Fibroblast of skin of left quadriceps (primary cell): ENCODE measurements around the gene OR5M10.
A peak's percentile ranks its signal among the peaks of the same experiment; 100 is the strongest.
"Not testable (repeated sequence)": the region's sequence is repeated elsewhere in the genome, so short reads cannot be mapped to it uniquely, and the experiment has no call there.

Experiments used
- DNase-seq, 2 experiments: peaks; one replicate each; pipeline ENCODE4 v3.0.0-alpha.2; 2013; ENCODE audit warnings: low read depth in 2 of 2

Gene OR5M10

GRCh38 chr11:56577621-56578020, at the start of gene OR5M10:
Gene OR5M10, minus strand, starts transcription at chr11:56577721. Its CDS starts 0 bp downstream, at chr11:56577721.
- DNase-seq = no peak

DNA sequence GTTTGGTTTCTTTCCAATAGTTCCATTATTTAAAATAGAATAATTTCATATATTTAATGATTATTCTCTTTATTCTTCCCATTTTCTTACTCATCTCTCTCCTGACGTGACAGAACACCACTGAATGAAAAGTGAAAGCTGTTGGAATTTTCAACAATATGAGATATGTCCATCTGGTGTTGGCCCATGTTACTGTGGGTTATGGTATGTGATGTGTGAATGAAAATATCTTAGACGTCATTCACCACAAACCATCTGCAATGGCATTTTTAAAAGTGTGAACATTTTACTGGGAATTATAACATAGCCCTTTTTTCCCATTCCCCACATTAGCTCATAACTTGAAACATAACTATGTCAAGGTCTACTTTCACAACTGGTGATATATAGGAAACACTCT, 48.4 kb upstream of the OR5M10 start:
- no peak for DNase-seq

DNA sequence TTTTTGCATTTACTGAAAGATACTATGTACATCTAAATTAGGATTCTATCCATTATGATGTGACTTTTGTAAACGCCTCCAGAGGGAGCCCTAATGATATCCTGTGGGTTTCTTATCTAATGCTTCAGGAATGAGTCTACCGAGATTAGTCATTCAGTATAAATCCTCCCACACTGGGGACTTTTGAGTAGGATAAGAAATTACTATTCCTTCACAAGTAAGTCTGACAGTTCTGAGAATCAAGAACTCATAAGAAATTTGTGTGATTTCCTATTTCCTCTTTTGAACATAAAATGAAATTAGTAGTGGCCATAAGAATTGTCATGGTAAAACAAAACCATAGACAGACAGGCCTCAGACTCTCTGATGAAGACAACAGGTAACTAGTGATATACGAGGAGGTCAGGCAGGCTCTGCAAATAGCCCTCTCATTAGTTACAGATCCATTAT, 47.2 kb upstream of the OR5M10 start:
- DNase-seq = peak; percentile 0 to 1

DNA sequence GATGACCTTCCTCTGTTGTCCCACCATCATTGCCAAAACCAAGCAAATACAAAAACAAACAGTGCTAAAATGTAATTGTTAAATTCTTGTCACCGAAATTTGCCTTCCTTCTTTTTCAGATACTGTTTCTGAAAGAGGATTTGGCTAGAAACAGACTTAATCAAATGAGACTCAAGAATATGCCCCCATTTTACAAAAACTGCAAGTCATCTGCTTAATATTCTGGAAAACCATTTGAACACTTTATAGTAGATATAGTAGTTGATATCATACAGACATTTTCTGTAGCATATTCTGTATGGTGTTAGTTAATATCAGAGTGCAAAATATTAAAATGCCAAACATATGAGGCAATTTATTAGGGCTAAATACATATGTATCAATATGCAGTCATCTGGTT, 33.7 kb upstream of the OR5M10 start:
- no peak for DNase-seq

DNA sequence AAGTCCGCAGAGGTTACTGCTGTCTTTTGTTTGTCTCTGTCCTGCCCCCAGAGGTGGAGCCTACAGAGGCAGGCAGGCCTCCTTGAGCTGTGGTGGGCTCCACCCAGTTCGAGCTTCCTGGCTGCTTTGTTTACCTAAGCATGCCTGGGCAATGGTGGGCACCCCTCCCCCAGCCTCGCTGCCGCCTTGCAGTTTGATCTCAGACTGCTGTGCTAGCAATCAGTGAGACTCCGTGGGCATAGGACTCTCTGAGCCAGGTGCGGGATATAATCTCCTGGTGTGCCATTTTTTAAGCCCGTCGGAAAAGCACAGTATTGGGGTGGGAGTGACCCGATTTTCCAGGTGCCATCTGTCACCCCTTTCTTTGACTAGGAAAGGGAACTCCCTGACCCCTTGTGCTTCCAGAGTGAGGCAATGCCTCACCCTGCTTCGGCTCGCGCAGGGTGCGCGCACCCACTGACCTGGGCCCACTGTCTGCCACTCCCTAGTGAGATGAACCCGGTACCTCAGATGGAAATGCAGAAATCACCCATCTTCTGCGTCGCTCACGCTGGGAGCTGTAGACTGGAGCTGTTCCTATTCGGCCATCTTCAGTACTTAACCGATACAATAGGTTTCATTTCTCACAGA, 14.7 kb upstream of the OR5M10 start:
- DNase-seq = not testable (repeated sequence)

GRCh38 chr11:56558574-56558973, 18.9 kb downstream of the OR5M10 start:
- DNase-seq = no peak

GRCh38 chr11:56554691-56555090, 22.8 kb downstream of the OR5M10 start:
- not testable (repeated sequence) for DNase-seq

DNA sequence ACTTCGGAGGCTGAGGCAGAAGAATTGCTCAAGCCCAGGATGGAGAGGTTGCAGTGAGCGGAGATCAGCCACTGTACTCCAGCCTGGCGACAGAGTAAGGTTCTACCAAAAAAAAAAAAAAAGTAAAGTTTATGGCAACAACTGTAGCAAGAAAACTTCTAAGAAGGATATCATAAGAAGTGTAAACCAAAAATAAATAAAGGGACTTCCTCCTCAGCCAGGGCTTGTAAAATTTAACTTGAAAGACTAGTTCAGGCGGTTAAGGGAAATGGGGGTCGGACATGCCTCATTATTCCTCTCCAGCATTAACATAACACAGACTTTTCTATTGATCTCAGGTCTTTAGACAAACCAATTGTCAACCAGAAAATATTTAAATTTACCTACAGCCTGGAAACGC, 32.0 kb downstream of the OR5M10 start:
- DNase-seq = no peak

DNA sequence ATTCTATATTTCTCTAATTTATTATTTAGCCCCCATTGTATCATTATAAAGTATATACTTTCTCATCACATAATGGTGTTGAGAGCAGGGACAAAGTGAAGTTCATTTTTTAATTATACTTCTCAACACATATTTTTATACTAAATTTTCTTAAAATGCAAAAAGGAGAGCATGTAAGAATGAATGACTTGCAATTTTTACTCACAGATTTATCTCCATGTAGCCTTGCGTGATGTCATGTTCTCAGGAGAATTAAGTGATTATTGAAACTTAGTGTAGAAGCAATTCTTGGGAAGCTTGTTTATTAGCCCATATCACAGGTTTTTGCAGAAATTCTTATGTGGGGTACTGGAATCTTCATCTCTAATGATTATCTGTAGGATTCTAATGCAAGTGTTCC, 33.8 kb downstream of the OR5M10 start:
- no peak for DNase-seq

- no peak for DNase-seq
Measured at GRCh38 chr11:56543157-56543556, 34.4 kb downstream of the OR5M10 start, which contains the start of gene OR5M11. Gene OR5M11, minus strand, starts transcription at chr11:56543257. Its CDS starts 0 bp downstream, at chr11:56543257.

GRCh38 chr11:56533054-56533740, 44.3 kb downstream of the OR5M10 start:
- no peak for DNase-seq

GRCh38 chr11:56531856-56532255, 45.7 kb downstream of the OR5M10 start:
- DNase-seq = no peak
